GM12874 (cell line): Measurements from ENCODE around the gene WHRN.

Experiments used
- TF ChIP-seq, protein P1 (sequence below): IDR thresholded peaks from 2 replicates; pipeline ENCODE4 v1.5.1; 2011; ENCODE audit warnings: low read depth, mild to moderate bottlenecking, control low read depth, low read length, moderate library complexity; ENCODE audit not compliant: insufficient read depth

WHRN gene

DNA sequence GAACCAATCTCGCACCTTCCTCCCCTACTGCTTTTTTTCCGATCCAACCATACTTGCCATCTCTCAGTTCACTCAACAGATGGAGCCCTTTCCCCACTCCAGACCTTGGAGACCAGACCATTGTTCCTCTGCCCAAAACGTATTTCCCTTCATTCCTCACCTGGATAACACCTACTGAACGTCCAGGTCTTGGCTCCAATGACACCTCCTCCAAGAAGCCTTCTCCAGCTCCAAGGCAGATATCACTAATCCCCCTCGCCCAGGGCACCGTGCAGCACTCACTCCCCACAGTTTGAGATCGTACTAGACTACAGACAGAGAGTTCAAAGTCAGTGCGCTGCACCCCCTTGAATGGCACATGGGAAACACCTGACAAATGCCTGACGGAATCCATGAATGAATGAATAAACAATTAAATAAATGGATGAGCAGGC, 70.4 kb downstream of the WHRN start:
- TF ChIP-seq, protein P1, sequence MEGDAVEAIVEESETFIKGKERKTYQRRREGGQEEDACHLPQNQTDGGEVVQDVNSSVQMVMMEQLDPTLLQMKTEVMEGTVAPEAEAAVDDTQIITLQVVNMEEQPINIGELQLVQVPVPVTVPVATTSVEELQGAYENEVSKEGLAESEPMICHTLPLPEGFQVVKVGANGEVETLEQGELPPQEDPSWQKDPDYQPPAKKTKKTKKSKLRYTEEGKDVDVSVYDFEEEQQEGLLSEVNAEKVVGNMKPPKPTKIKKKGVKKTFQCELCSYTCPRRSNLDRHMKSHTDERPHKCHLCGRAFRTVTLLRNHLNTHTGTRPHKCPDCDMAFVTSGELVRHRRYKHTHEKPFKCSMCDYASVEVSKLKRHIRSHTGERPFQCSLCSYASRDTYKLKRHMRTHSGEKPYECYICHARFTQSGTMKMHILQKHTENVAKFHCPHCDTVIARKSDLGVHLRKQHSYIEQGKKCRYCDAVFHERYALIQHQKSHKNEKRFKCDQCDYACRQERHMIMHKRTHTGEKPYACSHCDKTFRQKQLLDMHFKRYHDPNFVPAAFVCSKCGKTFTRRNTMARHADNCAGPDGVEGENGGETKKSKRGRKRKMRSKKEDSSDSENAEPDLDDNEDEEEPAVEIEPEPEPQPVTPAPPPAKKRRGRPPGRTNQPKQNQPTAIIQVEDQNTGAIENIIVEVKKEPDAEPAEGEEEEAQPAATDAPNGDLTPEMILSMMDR: peak; percentile 65

- TF ChIP-seq, protein P1: no peak
Observed at GRCh38 chr9:114433720-114434255, 71.5 kb downstream of the WHRN start.

GRCh38 chr9:114433086-114433485, 72.2 kb downstream of the WHRN start:
- TF ChIP-seq, protein P1: no peak

GRCh38 chr9:114432323-114433067, 72.8 kb downstream of the WHRN start:
- TF ChIP-seq, protein P1: no peak

DNA sequence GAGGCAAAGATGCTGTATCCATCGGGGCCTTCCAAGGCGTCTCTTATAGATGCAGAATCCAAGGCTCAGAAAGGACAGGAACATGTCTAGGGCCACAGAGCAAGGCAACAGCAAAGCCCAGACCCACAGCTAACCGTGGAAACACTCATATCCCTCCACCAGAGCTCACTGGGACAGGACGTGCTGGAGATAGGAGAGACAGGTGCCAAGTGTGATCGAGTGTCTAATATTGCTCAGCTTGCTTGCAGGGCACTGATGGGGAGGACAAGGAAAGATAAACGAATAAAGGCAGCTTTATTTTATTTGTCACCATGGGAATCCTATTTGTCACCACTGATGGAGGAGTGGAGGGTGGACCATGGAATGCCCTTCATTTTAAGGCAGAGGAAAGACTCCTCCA, 73.5 kb downstream of the WHRN start:
- TF ChIP-seq, protein P1: no peak

DNA sequence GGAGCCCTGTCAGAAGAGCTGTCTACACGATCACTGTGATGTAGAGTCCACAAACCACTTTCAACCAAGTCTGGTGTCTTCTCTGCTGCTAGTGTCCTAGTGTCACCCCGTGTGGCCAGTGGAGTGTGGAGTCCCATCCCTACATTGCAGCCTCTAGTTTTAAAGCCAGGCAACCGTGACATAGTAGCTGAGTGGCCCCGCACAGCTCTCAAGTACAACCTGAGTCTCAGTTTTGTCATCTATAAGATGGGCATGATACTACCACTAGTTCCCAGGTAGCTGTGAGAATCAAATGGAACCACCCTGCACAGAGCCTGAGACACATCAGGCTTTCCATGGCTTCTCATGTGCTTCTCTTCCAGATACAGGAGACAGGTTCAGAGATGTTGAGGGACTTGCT, 74.3 kb downstream of the WHRN start:
- TF ChIP-seq, protein P1: no peak

DNA sequence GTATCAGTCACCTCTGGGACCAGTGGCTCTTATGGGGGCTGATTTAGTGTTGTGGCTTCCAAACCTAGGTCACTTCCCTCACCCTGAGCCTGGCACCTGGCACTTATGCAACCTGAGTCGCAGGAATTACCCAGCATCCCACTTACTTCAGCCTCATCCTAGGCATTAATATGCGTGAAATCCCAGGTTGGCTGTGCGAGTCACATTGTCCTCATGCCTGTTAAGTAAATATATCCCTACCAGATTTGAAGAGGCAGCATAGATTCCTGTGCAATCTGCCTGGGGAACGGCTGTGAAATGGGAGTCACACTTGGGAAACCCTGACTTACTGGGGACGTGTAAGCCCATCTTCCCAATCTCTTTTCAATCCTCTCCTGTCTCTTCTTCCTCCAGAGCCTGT, 74.8 kb downstream of the WHRN start:
- TF ChIP-seq, protein P1: no peak
